Mucosa of stomach (tissue), 1 donor: ENCODE measurements around the gene GALK1.

Experiments
- H3K27me3 ChIP-seq: one replicate; pipeline ENCODE4 v1.7.0; 2013; ENCODE audit warnings: mild to moderate bottlenecking, low read length; ENCODE audit not compliant: control insufficient read depth, insufficient read depth
- H3K36me3 ChIP-seq: one replicate; pipeline ENCODE4 v1.7.0; 2013; ENCODE audit warnings: low read length; ENCODE audit not compliant: control insufficient read depth, insufficient read depth
- H3K4me1 ChIP-seq: one replicate; pipeline ENCODE4 v1.7.0; 2013; ENCODE audit warnings: mild to moderate bottlenecking, low read length; ENCODE audit not compliant: control insufficient read depth, insufficient read depth
- H3K4me3 ChIP-seq: one replicate; pipeline ENCODE4 v1.7.0; 2013; ENCODE audit warnings: low read length
- H3K9ac ChIP-seq: one replicate; pipeline ENCODE4 v1.7.0; 2013; ENCODE audit warnings: mild to moderate bottlenecking, low read length, moderate library complexity
- H3K9me3 ChIP-seq: one replicate; pipeline ENCODE4 v1.7.0; 2013; ENCODE audit warnings: mild to moderate bottlenecking, low read length, moderate library complexity; ENCODE audit not compliant: control insufficient read depth
- donor health status: Pancreatic carcinoma.

GALK1 gene

DNA sequence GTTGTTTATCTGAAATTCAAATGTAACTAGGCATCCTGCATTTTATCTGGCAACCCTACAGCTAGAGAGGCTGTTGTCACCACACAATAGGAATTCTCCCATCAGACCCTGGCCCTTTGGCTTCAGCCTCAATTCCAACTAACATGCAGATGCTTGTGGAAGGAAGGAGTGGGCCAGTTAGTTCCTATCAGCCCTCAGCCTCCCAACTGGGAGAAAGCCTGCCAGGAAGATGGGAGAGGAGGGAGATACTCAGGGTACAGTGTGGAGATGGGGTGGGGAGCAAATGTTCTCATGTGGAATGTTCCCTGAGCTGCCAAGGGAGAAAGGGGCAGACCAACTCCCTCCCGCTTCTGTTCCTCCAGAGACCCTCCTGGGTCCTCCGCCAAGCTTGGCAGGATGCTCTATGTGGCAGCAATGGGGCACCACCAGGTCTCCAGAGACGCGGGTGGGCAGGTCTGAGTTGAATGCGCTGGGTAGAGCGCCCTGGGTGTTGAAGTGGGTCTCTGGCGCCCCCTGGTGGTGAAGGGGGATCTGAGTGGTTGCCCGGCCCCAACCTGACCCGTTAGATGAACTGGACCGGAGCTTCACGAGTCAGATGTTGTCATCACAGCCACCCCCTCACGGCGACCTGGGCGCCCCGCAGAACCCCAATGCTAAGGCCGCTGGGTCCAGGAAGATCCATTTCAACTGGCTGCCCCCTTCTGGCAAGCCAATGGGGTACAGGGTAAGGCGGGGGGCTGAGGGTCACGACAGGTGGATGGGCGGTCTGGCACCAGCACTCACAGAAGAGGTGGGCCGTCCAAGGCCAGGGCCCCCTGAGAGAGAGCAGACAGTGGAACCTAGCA lies 15.2 kb downstream of the GALK1 start:
- peak overlapping the region; percentile 37 for H3K9ac ChIP-seq
- no peaks in the 10 kb centered on the region for H3K27me3 ChIP-seq
- H3K36me3 ChIP-seq = peaks cover 46% of the 10 kb centered on the region
- no peak overlapping the region for H3K4me3 ChIP-seq
- H3K9me3 ChIP-seq = no peaks in the 10 kb centered on the region
- peaks cover 8% of the 10 kb centered on the region for H3K4me1 ChIP-seq

DNA sequence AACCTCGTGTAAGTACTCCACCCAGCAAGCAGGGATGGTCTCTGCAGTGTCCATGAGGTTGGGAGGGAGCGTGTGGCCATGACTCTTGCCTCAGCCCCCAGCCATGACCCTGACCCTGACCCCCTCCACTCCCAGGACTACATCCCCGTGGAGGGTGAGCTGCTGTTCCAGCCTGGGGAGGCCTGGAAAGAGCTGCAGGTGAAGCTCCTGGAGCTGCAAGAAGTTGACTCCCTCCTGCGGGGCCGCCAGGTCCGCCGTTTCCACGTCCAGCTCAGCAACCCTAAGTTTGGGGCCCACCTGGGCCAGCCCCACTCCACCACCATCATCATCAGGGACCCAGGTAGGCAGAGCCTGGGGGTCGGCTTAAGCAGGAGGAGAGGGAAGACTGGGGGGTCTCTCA lies 16.3 kb downstream of the GALK1 start:
- Histone ChIP-seq H3K9ac (no peak overlapping the region), H3K27me3 (no peaks in the 10 kb centered on the region), H3K36me3 (peaks cover 46% of the 10 kb centered on the region), H3K4me3 (no peak overlapping the region), H3K9me3 (no peaks in the 10 kb centered on the region), H3K4me1 (peaks cover 8% of the 10 kb centered on the region)

DNA sequence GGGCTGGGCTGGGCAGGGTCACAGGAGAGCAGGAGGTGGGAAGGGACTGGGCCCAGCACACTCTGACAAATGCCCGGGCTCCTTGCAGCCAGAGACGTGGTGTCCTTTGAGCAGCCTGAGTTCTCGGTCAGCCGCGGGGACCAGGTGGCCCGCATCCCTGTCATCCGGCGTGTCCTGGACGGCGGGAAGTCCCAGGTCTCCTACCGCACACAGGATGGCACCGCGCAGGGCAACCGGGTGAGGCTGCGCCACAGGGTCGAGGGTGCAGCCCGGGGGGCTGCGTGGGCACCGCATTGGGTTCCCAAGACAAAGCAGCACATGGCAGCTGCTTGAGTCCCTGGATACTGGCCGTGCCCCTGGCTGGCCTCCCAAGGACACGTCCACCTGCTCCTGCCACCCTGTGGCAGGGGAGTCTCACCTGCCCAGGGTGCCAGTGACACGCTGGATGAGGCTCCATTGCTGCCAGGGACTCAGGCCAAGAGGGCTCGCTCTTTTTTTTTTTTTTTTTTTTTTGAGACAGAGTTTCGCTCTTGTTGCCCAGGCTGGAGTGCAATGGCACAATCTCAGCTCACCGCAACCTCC lies 21.3 kb downstream of the GALK1 start:
- Histone ChIP-seq H3K27me3 (no peaks in the 10 kb centered on the region), H3K9me3 (no peaks in the 10 kb centered on the region), H3K9ac (no peak overlapping the region), H3K4me3 (no peak overlapping the region), H3K36me3 (peaks cover 26% of the 10 kb centered on the region), H3K4me1 (peaks cover 3% of the 10 kb centered on the region)

DNA sequence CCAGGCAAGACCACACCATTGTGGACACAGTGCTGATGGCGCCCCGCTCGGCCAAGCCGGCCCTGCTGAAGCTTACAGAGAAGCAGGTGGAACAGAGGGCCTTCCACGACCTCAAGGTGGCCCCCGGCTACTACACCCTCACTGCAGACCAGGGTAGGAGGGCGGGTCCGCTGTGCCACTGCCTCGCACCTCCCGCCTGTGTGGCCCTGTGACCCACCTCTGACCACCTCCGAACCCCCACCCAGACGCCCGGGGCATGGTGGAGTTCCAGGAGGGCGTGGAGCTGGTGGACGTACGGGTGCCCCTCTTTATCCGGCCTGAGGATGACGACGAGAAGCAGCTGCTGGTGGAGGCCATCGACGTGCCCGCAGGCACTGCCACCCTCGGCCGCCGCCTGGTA lies 22.7 kb downstream of the GALK1 start:
- no peaks in the 10 kb centered on the region for H3K9me3 ChIP-seq
- no peaks in the 10 kb centered on the region for H3K4me1 ChIP-seq
- H3K4me3 ChIP-seq = no peak overlapping the region
- peaks cover 21% of the 10 kb centered on the region for H3K36me3 ChIP-seq
- no peaks in the 10 kb centered on the region for H3K27me3 ChIP-seq
- no peak overlapping the region for H3K9ac ChIP-seq

DNA sequence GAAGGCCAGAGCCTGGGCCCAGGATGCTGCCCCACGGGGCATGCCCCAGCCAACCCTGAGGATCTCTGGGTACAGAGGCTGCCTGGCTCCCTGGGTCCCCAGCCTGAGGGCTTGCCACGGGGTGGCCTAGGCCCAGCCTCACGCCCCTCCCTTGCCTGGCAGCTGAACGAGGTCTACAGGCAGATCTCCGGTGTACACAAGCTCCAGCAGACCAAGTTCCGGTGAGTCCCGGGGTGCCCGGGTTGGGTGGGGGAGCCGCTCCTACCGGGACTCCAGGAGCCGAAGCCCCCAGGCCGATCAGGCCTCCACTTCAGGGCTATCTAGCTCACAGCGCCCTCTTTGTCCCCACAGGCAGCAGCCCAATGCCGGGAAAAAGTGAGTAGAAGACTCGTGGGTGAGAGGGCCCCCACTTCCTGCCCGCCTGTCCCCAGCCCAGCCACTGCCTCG lies 24.3 kb downstream of the GALK1 start:
- Histone ChIP-seq H3K9me3 (no peaks in the 10 kb centered on the region), H3K36me3 (peaks cover 35% of the 10 kb centered on the region), H3K27me3 (no peaks in the 10 kb centered on the region), H3K9ac (no peak overlapping the region), H3K4me3 (no peak overlapping the region), H3K4me1 (no peaks in the 10 kb centered on the region)

DNA sequence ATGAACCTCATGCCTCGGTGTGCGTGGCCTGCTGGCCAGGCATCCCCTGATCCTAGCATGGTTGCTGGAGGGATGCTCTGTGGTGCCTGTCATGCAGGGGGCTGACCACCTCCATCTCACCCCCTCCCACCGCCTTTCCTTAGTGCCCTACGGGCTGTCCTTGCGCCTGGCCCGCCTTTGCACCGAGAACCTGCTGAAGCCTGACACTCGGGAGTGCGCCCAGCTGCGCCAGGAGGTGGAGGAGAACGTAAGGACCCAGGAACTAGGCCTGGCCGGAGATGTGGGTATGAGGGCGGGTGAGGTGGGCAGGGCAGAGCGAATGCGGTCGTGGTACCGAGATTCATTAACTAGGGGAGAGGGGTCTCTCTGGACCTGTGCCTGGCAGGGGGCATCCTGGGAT lies 24.8 kb downstream of the GALK1 start:
- Histone ChIP-seq H3K36me3 (peaks cover 35% of the 10 kb centered on the region), H3K9me3 (no peaks in the 10 kb centered on the region), H3K4me3 (no peak overlapping the region), H3K27me3 (no peaks in the 10 kb centered on the region), H3K4me1 (no peaks in the 10 kb centered on the region), H3K9ac (no peak overlapping the region)

DNA sequence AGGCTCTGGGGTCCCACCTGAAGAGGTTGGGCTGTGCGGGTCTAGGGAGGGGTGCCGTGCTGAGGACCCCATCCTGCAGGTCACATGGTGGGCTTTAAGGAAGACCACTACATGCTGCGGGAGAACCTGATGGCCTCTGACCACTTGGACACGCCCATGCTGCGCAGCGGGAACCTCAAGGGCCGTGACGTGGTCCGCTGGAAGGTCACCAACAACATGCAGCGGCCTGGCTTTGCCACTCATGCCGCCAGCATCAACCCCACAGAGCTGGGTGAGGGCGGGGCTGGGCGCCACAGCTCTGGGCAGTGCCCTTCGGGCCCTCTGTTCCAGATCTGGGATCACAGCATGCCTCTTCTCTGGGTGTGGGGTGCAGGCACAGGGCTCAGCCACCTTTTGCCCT lies 25.2 kb downstream of the GALK1 start:
- Histone ChIP-seq H3K9me3 (no peaks in the 10 kb centered on the region), H3K36me3 (peaks cover 35% of the 10 kb centered on the region), H3K9ac (no peak overlapping the region), H3K27me3 (no peaks in the 10 kb centered on the region), H3K4me1 (no peaks in the 10 kb centered on the region), H3K4me3 (no peak overlapping the region)

DNA sequence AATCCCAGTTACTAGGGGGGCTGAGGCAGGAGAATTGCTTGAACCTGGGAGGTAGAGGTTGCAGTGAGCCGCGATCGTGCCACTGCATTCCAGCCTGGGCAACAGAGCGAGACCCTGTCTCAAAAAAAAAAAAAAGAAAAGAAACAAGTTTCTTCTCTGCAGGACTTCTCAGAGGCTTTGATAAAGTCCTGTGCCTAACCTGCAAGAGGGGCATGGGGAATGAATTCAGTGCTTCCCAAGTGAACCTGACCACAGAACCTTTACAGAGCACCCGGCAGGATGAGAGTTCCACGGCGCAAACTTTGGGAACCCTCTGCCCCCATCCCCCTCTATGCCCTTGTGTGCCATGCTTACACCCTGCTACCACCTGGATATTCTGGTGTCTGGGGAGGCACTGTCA lies 25.8 kb downstream of the GALK1 start:
- no peaks in the 10 kb centered on the region for H3K27me3 ChIP-seq
- no peak overlapping the region for H3K4me3 ChIP-seq
- H3K36me3 ChIP-seq = peaks cover 35% of the 10 kb centered on the region

DNA sequence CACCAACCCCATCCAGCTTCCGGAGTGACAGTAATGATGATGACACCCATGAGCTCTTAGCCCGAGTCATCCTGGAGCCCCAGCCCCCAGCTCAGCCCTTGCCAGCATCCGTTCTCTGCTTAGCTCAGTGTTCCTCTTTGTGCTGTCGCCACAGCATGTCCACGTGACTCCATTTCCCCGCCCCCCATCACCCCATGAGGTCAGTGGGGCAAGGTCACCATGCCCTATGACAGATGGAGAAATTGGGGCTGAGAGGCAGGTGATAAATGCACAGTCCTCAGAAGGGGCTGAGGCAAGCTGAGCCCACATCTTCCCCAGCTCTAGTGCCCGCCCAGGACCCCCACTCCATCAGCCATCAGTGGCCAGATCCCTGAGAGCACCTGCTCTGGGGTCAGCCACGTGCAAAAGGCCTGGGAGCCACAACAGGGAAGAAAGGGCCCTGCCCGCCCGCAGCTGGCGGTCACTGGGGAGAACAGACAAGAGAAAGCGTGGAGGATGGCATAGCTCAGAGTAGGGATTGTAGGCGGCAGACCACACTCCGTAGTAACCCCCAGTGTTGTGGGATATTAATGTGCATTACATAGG lies 26.7 kb downstream of the GALK1 start:
- Histone ChIP-seq H3K9ac (no peak overlapping the region), H3K4me3 (no peak overlapping the region), H3K4me1 (no peaks in the 10 kb centered on the region), H3K27me3 (no peaks in the 10 kb centered on the region), H3K36me3 (peaks cover 35% of the 10 kb centered on the region), H3K9me3 (no peaks in the 10 kb centered on the region)

More for the DNA sequence above, 25.8 kb downstream of the GALK1 start:
- Histone ChIP-seq H3K4me1 (no peaks in the 10 kb centered on the region), H3K9ac (no peak overlapping the region), H3K9me3 (no peaks in the 10 kb centered on the region)

DNA sequence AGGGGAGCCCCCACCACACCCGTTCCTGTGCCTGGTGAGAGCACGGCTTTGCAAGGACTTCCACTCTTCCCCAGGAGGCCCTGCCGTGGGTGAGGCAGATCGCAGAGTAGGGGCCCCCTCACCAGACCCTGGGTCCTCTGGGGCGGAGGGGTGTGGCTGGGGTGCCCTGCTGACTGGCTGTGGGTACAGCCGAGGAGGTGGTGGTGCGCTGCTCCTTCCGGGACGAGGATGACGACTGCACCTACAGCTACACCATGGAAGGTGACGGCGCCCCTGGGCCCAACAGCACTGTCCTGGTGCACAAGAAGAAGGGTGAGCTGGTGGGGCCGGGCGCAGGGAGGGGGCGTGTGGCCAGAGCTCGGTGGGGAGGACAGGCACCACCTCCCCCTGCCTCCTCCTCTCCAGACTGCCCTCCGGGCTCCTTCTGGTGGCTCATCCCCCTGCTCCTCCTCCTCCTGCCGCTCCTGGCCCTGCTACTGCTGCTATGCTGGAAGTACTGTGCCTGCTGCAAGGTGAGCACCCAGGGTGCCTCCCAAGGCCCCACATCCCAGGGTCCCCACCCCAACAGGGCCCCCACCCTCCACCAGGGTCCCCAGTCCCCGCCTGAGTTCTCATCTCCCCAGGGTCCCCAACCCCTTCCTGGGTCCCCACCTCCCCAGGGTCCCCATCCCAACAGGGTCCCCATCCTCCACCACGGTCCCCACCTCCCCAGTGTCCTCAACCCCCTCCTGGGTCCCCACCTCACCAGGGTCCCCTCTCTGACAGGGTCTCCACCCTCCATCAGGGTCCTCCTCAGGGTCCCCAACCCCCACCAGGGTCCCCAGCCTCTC lies 27.6 kb downstream of the GALK1 start:
- peaks cover 38% of the 10 kb centered on the region for H3K36me3 ChIP-seq
- no peaks in the 10 kb centered on the region for H3K9me3 ChIP-seq
- peaks cover under 1% of the 10 kb centered on the region for H3K4me1 ChIP-seq
- H3K27me3 ChIP-seq = no peaks in the 10 kb centered on the region
- H3K9ac ChIP-seq = no peak overlapping the region
- no peak overlapping the region for H3K4me3 ChIP-seq

DNA sequence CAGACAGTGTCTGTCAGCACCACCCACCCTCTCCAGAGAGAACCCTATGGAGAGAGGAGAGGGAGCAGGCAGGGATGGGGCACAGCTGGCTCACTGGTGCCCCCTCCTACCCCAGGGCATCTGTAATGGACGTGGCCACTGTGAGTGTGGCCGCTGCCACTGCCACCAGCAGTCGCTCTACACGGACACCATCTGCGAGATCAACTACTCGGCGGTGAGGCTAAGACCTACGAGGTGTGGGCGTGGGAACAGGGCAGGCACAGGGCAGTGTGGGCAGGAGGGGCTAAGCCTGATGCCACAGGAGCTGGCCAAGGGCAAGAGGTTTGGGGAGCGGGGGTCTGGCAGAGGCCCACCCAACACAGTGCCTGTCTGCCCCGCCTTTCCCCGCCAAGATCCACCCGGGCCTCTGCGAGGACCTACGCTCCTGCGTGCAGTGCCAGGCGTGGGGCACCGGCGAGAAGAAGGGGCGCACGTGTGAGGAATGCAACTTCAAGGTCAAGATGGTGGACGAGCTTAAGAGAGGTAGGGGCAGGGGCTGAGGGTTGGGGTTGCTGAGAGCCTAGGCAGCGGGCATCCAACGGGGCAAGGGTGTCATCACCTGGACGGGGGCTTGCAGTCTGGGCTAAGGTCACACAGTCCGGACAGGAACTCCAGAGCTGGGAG lies 28.7 kb downstream of the GALK1 start:
- Histone ChIP-seq H3K9ac (no peak overlapping the region), H3K27me3 (no peaks in the 10 kb centered on the region), H3K36me3 (peaks cover 43% of the 10 kb centered on the region), H3K4me1 (peaks cover 10% of the 10 kb centered on the region), H3K9me3 (no peaks in the 10 kb centered on the region), H3K4me3 (no peak overlapping the region)
